NOMO-1 treated with dmso at 0.1 percent for 144 hours (cell line): ENCODE measurements around the gene IKZF2.
"Not testable (repeated sequence)": the region's sequence is repeated elsewhere in the genome, so short reads cannot be mapped to it uniquely, and the experiment has no call there.

Experiments used
- DNase-seq: peaks from one replicate; lab custom pipeline; 2025; ENCODE audit not compliant: unreplicated experiment; lab: John Stamatoyannopoulos, UW

IKZF2 gene

GRCh38 chr2:213043566-213043965 lies 107.8 kb downstream of the IKZF2 start:
- no peak for DNase-seq

- no peak for DNase-seq
These were observed 109.2 kb downstream of the IKZF2 start for GRCh38 chr2:213042262-213042661.

- no peak for DNase-seq
These were observed 114.6 kb downstream of the IKZF2 start for GRCh38 chr2:213036836-213037235.

GRCh38 chr2:213034585-213034984 lies 116.8 kb downstream of the IKZF2 start:
- DNase-seq: no peak

DNA sequence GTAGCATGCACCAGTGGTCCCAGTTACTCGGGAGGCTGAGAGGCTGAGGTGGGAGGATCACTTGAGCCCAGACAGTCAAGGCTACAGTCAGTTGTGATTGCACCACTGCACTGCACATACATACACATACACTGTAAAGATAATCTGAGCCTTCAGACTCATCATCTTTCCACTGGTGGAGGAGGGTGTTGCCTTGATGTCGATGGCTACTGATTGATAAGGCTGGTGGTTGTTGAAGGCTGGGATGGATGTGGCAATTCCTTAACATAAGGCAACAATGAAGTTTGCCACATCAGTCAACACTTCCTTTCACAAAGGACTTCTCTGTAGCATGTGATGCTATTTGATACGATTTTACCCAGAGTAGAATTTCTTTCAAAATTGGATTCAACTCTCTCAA lies 118.8 kb downstream of the IKZF2 start:
- no peak for DNase-seq

GRCh38 chr2:213022987-213023386 lies 128.4 kb downstream of the IKZF2 start:
- no peak for DNase-seq

DNA sequence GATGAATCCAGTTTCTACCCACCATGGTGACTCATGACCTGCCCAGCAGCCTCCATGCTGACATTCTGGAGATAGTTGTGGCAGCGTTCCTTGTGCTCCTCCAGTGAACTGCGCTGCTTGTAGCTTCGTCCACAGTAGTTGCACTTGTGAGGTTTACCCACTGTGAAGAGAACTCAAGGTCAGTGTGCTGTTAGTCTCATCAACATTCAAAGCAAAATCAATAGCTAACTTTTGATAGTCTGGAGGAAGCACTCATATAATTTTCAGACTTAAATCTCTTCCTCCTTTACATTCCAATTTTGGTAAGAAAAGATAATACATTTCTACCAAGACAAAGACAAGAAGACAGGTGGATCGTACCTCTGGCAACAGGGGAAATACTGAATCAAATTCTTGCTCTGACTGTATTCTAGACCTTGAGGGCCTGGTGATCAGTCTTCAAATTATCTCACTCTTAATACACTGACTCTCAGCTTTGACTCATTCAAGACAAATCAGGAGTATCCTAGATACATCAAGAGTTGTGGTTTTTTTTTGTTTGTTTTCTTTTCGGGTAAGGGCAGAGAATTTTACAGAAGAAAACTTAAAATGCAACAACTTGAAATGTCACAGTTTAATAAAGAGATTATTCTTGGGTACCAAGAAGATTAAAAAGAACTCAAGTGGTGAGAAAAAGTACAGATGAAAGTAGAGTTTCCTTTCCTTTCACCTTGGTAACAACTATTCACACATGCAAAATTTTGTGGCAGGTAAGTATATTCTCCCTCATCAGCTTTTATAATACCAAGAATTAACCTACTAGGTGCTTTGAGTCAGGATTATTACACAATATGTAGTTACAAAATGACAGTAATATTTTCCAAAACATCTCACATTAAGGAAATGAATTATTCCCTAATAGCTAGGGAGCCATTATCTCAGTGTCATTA lies 129.2 kb downstream of the IKZF2 start:
- no peak for DNase-seq

DNA sequence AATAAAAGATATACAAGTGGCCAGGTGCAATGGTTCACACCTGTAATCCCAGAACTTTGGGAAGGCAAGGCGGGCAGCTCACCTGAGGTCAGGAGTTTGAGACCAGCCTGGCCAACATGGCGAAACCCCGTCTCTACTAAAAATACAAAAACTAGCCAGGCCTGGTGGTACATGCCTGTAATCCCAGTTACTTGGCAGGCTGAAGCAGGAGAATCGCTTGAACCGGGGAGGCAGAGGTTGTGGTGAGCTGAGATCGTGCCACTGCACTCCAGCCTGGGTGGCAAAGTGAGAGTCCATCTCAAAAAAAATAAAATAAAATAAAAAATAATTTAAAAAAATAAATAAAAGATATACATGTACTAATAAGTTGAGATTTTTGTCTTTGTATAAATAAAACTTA lies 130.5 kb downstream of the IKZF2 start:
- DNase-seq: not testable (repeated sequence)

DNA sequence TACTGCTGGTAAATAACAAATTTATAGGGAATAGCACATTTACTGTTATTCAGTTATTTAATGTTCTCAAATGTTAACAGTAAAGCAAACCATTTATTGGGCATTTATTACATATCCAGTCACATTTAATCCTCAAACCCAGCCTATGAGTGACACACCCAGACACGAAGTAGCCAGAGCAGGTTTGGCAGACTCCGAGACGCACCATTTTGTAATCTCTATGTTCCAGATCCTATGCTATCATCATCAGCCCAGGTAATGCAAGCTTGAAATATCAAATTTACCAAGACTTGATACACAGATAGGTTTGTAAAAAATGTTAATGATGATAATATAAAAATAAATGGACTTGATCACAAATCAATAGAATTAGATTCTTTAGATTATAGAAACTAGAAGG lies 131.1 kb downstream of the IKZF2 start:
- no peak for DNase-seq

DNA sequence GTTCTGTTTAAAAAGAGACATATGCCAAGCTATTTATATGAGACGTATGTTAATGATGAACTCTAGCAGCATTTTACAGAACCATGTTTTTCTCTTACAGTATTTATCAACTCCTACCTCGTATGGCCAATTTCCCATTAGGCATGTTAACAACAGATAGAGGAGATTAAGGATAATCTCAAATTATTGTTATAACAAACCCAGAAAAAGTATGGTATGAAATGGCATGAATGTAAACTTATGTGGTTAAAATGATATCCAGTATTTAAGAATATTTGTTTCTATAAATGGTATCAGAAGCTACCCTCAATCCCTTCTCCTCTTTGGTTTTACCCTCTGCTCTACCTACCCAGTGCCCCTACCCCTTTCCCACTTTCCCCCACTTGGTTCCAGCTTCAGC lies 132.0 kb downstream of the IKZF2 start:
- DNase-seq: no peak

- DNase-seq: no peak
These were observed 133.0 kb downstream of the IKZF2 start for GRCh38 chr2:213018340-213018901.

- DNase-seq: no peak
These were observed 134.0 kb downstream of the IKZF2 start for GRCh38 chr2:213017404-213017803.

DNA sequence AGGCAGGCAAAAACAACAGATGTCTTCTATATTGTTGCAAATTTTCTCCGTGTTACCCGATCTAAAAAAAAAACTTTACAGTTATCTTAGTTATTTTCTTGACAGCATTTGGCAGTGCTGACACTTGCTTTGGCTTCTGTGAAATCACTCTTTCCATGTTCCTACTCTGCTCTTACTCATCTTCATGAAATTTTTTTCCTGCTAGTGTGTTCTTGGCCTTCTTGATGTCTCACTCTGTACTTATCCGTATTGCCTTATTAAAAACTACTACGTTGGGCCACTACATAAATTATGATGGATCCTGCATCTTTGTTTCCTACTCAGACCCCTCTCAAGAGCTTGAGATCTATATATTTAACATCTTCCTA lies 134.4 kb downstream of the IKZF2 start:
- DNase-seq: no peak

GRCh38 chr2:213016166-213016983 lies 135.0 kb downstream of the IKZF2 start:
- no peak for DNase-seq

DNA sequence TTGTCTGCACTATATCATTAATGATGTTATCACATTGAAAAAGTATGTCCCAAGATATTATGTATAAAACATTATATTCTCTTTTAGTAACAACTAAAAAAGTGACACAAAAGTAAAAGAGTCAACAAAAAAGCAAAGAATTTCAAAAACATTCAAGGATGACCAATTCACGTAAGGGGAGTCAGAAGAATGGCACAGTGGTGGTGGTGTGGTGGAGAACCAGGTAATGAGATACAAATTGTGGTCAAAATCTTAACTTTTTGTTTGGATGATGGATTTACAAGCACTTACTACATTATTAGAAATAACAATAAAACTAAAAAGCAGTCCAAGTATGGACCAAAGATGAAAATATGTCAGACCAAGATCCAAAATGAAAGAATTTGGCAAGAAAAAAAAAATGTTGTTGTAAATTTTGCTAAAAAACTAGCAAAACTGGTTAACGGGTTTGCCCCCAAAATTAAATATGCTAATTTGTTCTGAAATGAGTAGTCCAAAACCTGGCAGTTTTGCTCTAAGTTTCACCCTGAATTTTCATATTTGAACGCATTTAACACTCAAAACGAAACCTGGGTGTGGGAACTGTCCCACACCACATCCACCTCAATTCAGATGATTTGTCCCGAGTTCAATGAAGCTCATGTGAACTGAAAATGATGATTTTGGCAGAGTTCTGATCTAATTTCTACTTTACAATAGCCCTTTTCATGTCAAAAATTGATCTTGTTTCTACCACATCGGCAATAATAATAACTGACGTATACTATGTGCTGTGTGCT lies 135.8 kb downstream of the IKZF2 start:
- DNase-seq: no peak

DNA sequence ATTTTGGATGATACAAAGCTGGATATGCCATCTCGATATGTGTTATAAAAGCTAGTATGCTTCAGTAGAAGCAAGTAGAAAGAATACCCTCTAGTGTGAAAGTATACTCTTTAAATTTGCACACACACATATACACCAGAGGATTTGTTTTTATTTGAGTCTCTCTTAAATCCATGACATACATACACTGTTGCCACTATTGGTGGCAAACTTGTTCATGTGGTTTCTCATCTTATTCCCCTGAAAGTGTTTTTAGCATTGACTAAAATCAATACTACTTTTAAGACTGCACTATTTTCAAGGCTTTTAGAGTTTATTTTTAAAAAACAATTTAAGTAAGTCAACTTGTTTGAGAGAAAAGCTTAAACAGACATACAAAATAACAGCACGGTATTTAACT lies 137.4 kb downstream of the IKZF2 start:
- no peak for DNase-seq

GRCh38 chr2:213011505-213011904 lies 139.9 kb downstream of the IKZF2 start:
- no peak for DNase-seq

- no peak for DNase-seq
These were observed 141.2 kb downstream of the IKZF2 start for GRCh38 chr2:213010106-213010779.

DNA sequence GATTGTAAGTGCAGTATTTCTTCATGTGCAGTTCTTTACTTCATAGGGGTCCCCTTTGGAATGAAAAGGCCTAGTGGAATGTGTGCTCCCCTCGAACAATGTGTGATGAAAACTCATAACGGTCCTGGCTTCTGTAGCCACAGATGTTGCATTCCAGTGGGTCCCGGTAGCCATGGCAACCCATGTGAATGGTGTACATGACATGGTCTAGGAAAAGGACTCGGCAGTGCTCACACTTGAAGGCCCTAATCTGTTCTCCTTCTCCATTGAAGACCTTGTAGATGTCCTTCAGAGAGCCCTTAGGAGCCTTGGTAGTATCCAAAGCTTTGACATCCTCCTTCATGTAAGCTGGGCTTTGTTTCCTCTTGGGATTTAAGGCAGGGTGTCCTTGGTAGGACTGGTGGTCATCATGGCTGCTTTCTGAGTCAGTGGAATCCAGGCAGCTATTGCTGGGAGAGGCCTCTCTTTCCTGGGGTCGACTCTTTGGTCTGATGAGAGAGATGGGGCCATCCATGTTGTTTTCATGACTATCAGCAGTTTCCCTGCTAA lies 144.0 kb downstream of the IKZF2 start:
- DNase-seq: no peak

GRCh38 chr2:213004197-213004821 lies 147.1 kb downstream of the IKZF2 start:
- DNase-seq: no peak
